ENCODE results near the gene TM9SF4. TPM values are rescaled to one million over a fixed set of nuclear protein-coding genes. Genes with fewer than 3 reads are reported as not detected.
"Not testable (repeated sequence)": the region's sequence is repeated elsewhere in the genome, so short reads cannot be mapped to it uniquely, and the experiment has no call there.

The TM9SF4 gene
- total RNA-seq, 1 donor from 2014 or later, result 52.2 TPM

GRCh38 chr20:32089637-32090362 is 19.7 kb upstream of the TM9SF4 start:
- no peak for DNase-seq (ENCODE audit: extremely low read depth, low read depth, low spot score)

GRCh38 chr20:32091888-32092346 is 17.6 kb upstream of the TM9SF4 start:
- peak; percentile 37 for DNase-seq (ENCODE audit: extremely low read depth, low read depth, low spot score)

GRCh38 chr20:32098786-32099185 is 10.7 kb upstream of the TM9SF4 start:
- no peak for DNase-seq (ENCODE audit: extremely low read depth, low read depth, low spot score)

- DNase-seq (ENCODE audit: extremely low read depth, low read depth, low spot score), result no peak
Measured at GRCh38 chr20:32108814-32109391, 611 bp upstream of the TM9SF4 start.

GRCh38 chr20:32110173-32110704 is 725 bp downstream of the TM9SF4 start:
- DNase-seq (ENCODE audit: extremely low read depth, low read depth, low spot score), result no peak

- DNase-seq (ENCODE audit: extremely low read depth, low read depth, low spot score), result no peak
Measured at GRCh38 chr20:32110727-32111126, 1.2 kb downstream of the TM9SF4 start.

- DNase-seq (ENCODE audit: extremely low read depth, low read depth, low spot score), result no peak
Measured at GRCh38 chr20:32111156-32111686, 1.7 kb downstream of the TM9SF4 start.

GRCh38 chr20:32111753-32112152 is 2.2 kb downstream of the TM9SF4 start:
- no peak for DNase-seq (ENCODE audit: extremely low read depth, low read depth, low spot score)

GRCh38 chr20:32112841-32113240 is 3.3 kb downstream of the TM9SF4 start:
- no peak for DNase-seq (ENCODE audit: extremely low read depth, low read depth, low spot score)

- DNase-seq (ENCODE audit: extremely low read depth, low read depth, low spot score), result no peak
Measured at GRCh38 chr20:32113591-32114260, 4.2 kb downstream of the TM9SF4 start.

GRCh38 chr20:32114305-32114960 is 4.9 kb downstream of the TM9SF4 start:
- DNase-seq (ENCODE audit: extremely low read depth, low read depth, low spot score), result no peak

GRCh38 chr20:32115211-32115767 is 5.8 kb downstream of the TM9SF4 start:
- DNase-seq (ENCODE audit: extremely low read depth, low read depth, low spot score), result no peak

- DNase-seq (ENCODE audit: extremely low read depth, low read depth, low spot score), result no peak
Measured at GRCh38 chr20:32116079-32116521, 6.6 kb downstream of the TM9SF4 start.

- not testable (repeated sequence) for DNase-seq (ENCODE audit: extremely low read depth, low read depth, low spot score)
Measured at GRCh38 chr20:32116796-32117195, 7.3 kb downstream of the TM9SF4 start.

GRCh38 chr20:32118427-32118826 is 8.9 kb downstream of the TM9SF4 start:
- DNase-seq (ENCODE audit: extremely low read depth, low read depth, low spot score), result not testable (repeated sequence)

- DNase-seq (ENCODE audit: extremely low read depth, low read depth, low spot score), result no peak
Measured at GRCh38 chr20:32119734-32120133, 10.2 kb downstream of the TM9SF4 start.

- DNase-seq (ENCODE audit: extremely low read depth, low read depth, low spot score), result not testable (repeated sequence)
Measured at GRCh38 chr20:32121908-32122307, 12.4 kb downstream of the TM9SF4 start.

GRCh38 chr20:32123088-32123487 is 13.6 kb downstream of the TM9SF4 start:
- no peak for DNase-seq (ENCODE audit: extremely low read depth, low read depth, low spot score)

GRCh38 chr20:32124916-32125454 is 15.5 kb downstream of the TM9SF4 start:
- DNase-seq (ENCODE audit: extremely low read depth, low read depth, low spot score), result no peak

- no peak for DNase-seq (ENCODE audit: extremely low read depth, low read depth, low spot score)
Measured at GRCh38 chr20:32125506-32125905, 16.0 kb downstream of the TM9SF4 start.
